Endometrial microvascular endothelial cells (primary cell): ENCODE results near the gene MAVS. TPM values are rescaled to one million over a fixed set of nuclear protein-coding genes. Genes with fewer than 3 reads are reported as not detected.
"Not testable (repeated sequence)": the region's sequence is repeated elsewhere in the genome, so short reads cannot be mapped to it uniquely, and the experiment has no call there.

Experiments used
- in situ Hi-C: cut with HindIII; loops from 2 replicates; pipeline ENCODE4 v1.10.0; 2017; ENCODE audit warnings: low sequenced_read_pairs, low pct_unique_long_range_greater_than_20kb; ENCODE audit errors: inconsistent ontology term
- total RNA-seq: library from RNA; depleted of rRNA; stranded (reverse); fragments of >200 nt; gene quantifications from one replicate; pipeline ENCODE4 v1.2.3, GENCODE V29; 2015; ENCODE audit errors: inconsistent ontology term

Gene MAVS
- total RNA-seq, 1 donor from 2014 or later: 24.4 TPM

DNA sequence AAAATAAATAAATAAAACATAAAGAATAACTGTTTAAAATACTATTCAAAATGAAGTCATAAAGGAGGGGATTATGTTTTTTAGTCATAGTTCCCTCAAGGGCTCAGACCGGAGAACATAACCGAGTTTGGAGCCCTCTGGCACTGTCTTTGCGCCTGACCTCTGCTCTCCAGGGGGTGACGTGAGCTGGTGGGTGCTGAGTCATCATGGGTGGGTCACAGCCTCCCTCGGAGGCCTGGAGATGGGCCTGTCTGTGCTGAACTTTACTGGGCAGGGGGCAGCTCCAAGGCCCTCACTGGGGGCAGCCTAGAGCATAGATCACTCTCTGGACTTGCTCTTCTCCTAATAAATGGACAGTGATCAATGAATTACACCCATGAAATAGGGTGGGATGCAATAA is 3.1 kb upstream of the MAVS start:
- in situ Hi-C loops: no loop called here

DNA sequence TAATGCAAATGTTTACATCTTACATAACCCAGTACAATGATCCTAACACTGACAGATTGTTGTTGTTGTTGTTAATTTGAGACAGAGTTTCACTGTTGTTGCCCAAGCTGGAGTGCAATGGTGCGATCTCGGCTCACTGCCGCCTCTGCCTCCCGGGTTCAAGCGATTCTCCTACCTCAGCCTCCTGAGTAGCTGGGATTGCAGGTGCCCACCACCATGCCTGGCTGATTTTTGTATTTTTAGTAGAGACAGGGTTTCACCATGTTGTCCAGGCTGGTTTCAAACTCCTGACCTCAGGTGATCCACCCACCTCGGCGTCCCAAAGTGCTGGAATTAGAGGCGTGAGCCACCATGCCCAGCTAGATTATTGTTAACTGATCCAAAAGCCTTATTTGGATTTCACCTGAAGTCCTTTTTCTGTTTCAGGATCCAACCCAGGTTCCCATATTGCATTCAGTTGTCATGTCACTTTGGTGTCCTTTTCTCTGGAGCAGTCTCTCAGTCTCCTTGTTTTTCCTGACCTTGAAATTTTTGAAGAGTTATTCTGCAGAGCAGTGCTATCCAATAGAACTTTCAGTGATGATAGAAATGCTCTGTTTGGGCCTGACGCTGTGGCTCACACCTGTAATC is 2.5 kb upstream of the MAVS start:
- in situ Hi-C loops: not testable (repeated sequence)

- in situ Hi-C loops: no loop called here
These were observed 275 bp upstream of the MAVS start for GRCh38 chr20:3846378-3846739.

DNA sequence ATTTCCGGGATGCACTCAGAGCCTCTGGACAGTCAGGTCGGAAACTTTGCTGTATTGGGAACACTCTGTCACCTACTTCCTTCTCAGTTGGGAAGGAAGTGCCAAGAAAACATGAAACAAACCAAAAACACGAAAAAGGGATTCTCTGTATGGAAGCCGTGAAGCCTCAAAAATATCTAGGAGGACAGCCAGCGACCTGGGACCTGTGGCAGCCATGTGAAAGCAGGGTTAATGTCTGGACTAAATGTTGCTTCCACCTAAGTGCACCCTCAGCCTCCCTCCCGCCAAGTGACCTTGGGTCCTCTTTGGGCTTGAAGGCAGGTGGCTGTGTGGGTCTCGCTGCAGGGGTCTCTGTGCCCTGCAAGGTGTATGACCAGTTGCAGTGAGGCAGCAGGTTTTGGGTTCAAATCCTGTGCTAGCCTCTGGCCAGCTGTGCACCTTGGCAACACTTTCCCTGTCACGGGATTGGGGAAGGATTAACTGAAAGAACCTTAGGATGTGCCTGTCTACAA is 851 bp downstream of the MAVS start:
- in situ Hi-C loops: no loop called here

DNA sequence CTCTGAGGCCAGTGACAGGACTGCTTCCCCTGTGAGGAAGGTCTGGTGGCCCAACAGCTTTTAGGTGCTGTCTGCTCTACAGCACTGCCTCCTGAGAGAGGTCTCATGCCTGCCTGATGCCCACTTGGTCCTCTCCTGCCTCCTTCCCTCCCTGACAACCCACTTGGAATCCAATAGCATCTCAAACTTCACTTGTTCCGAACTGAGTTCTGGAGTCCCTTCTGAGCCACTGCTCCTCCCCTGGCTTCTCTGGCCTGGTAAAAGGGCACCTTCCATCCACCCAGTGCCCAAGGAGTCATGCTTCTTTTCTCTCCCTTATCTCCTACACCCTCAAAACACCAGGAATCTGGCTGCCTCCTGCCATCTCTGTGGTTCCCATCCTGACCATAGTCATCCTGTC is 1.9 kb downstream of the MAVS start:
- in situ Hi-C loops: no loop called here

DNA sequence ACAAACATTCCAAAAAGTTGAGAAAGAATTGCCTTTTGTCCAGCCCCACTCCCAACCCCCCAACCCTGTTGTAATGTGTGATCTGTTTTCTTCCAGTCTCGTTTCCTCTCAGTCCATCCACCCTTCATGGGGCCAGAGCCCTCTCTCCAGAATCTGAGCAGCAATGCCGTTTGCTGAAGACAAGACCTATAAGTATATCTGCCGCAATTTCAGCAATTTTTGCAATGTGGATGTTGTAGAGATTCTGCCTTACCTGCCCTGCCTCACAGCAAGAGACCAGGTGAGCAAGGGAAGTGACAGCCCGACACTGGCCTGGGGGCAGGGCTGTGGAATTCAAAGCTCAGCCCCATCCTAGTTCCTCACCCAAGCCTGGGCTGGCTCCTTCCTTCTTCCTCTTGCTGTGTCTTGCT is 7.8 kb downstream of the MAVS start:
- in situ Hi-C loops: no loop called here

GRCh38 chr20:3857405-3857804 is 10.8 kb downstream of the MAVS start:
- in situ Hi-C loops: no loop called here

GRCh38 chr20:3858689-3859088 is 12.1 kb downstream of the MAVS start:
- in situ Hi-C loops: no loop called here

- in situ Hi-C loops: no loop called here
These were observed 14.6 kb downstream of the MAVS start for GRCh38 chr20:3861191-3861590.

- in situ Hi-C loops: no loop called here
These were observed 15.7 kb downstream of the MAVS start for GRCh38 chr20:3862333-3862732.

DNA sequence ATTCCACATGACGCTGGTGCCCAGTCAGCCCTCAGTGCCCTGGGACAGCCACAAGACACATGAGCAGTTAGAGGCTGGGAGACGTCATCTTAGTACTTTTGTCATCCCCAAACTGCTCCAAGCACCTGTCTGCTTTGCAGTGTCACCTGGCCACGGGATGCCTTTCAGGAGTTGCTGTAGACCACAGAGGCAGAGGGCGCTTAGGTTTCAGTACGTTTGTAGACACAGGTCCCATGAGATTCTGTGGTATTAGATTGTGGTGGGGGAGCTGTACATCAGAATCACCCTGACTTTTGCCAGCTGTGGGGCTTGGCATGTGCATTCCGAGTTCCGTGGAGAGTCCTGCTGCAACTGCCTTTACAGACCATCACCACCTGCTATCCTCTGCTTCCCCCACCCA is 16.7 kb downstream of the MAVS start:
- in situ Hi-C loops: no loop called here

DNA sequence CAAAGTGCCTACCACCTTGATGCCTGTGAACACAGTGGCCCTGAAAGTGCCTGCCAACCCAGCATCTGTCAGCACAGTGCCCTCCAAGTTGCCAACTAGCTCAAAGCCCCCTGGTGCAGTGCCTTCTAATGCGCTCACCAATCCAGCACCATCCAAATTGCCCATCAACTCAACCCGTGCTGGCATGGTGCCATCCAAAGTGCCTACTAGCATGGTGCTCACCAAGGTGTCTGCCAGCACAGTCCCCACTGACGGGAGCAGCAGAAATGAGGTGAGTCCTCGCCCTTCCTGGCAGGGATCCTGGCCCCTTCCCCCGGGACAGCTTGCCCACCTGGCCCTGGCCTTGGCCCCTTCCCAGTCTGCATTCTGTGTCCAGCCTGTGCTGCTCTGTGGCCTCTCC is 17.9 kb downstream of the MAVS start:
- in situ Hi-C loops: no loop called here

GRCh38 chr20:3865152-3865886 is 18.7 kb downstream of the MAVS start:
- in situ Hi-C loops: no loop called here

GRCh38 chr20:3865887-3866407 is 19.3 kb downstream of the MAVS start:
- in situ Hi-C loops: no loop called here

GRCh38 chr20:3866464-3866863 is 19.8 kb downstream of the MAVS start:
- in situ Hi-C loops: no loop called here

GRCh38 chr20:3867802-3868201 is 21.2 kb downstream of the MAVS start:
- in situ Hi-C loops: no loop called here

- in situ Hi-C loops: no loop called here
These were observed 23.4 kb downstream of the MAVS start for GRCh38 chr20:3869839-3870634.

DNA sequence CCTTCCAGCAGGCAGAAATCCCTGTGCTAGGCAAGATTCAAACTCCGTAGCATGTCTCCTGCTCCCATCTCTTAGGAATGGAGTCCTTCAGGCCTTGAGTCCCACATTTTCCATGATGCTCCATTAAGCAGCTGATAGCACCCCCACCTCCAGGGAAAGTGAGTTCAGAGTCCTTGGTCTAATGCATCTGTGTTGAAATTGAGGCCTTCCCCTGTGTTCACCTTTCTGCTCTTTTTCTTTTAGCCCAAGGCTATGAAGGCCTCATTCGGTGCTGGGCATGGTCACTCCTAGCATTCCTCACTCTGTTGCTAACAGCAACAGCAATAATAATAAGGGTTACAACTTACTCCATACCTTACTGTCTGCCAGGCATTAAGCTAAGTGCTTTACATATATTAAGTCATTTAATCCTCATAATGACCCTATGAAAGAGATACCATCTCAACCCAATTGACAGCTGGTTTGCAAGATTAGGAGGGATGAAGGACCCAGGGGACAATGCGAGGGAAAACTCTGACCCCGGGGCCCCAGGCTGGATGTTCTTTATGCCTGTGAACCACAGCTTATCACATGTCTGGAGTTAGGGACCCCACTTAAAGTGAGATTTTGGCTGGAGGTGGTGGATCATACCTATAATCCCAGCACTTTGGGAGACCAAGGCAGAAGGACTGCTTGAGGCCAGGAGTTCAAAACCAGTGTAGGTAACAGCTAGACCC is 25.1 kb downstream of the MAVS start:
- in situ Hi-C loops: no loop called here

- in situ Hi-C loops: no loop called here
These were observed 26.9 kb downstream of the MAVS start for GRCh38 chr20:3873507-3873906.
